ENCODE data around the gene TTLL10.

Gene TTLL10, protein sequence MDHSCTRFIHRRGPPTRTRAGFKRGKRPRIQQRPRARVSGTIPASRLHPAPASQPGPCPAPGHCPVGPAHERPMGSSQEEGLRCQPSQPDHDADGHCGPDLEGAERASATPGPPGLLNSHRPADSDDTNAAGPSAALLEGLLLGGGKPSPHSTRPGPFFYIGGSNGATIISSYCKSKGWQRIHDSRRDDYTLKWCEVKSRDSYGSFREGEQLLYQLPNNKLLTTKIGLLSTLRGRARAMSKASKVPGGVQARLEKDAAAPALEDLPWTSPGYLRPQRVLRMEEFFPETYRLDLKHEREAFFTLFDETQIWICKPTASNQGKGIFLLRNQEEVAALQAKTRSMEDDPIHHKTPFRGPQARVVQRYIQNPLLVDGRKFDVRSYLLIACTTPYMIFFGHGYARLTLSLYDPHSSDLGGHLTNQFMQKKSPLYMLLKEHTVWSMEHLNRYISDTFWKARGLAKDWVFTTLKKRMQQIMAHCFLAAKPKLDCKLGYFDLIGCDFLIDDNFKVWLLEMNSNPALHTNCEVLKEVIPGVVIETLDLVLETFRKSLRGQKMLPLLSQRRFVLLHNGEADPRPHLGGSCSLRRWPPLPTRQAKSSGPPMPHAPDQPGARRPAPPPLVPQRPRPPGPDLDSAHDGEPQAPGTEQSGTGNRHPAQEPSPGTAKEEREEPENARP

GRCh38 chr1:1173793-1174415, at the start of gene TTLL10:
TTLL10 (plus strand) TSS chr1:1173880; CDS start chr1:1179216, 5,336 bp downstream.
- no peaks in the 10 kb centered on the region for H3K9me2 ChIP-seq (replicated peaks; ENCODE audit: low read depth, low read length)
- no peak within 1 kb of the TSS for H3K9ac ChIP-seq (ENCODE audit: low read depth, low read length, poor library complexity, severe bottlenecking)
- no peak within 1 kb of the TSS for H3K4me2 ChIP-seq (ENCODE audit: low read depth, low read length, poor library complexity, severe bottlenecking)
- no peak for TF ChIP-seq CTCF (conservative IDR thresholded peaks at IDR 0.05; ENCODE audit: low read length)
- no peak for TF ChIP-seq EZH2phosphoT487 (IDR thresholded peaks at IDR 0.05; ENCODE audit: borderline replicate concordance)
- no peaks in the 10 kb centered on the region for H4K20me1 ChIP-seq (ENCODE audit: insufficient read depth, low read length, poor library complexity, severe bottlenecking)
- no peak within 1 kb of the TSS for H3K4me3 ChIP-seq (ENCODE audit: low read length, poor library complexity, severe bottlenecking)
- no peaks in the 10 kb centered on the region for H3K9me3 ChIP-seq (ENCODE audit: insufficient read depth, low read depth, low read length)
- no peaks in the 10 kb centered on the region for H3K4me1 ChIP-seq (ENCODE audit: insufficient read depth, low read length, poor library complexity, severe bottlenecking)
- H3F3A ChIP-seq (ENCODE audit: low read depth), result no peaks in the 10 kb centered on the region
- no peaks in the 10 kb centered on the region for H3K27me3 ChIP-seq (ENCODE audit: insufficient read depth, low read length, poor library complexity, severe bottlenecking)
- no peaks in the 10 kb centered on the region for H3K36me3 ChIP-seq (ENCODE audit: insufficient read depth, low read length)
- H2AFZ ChIP-seq (ENCODE audit: low read length), result no peak within 1 kb of the TSS
- no peaks in the 10 kb centered on the region for H3K79me2 ChIP-seq (ENCODE audit: insufficient read depth, low read length)

DNA sequence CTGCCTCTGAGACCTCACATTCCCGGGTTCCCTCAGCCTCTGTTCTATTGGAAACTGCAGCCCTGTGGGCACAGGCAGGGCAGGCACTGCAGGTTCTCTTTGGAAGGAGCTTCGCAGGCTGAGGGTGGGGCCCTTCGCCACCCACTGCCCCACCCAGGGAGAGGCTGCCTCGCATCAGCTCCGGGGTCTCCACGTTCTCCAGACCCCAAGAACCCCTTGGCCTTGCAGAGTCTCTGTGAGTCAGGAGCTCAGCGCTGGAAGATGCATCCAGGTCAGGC, 49.2 kb upstream of the TTLL10 start:
- H4K20me1 ChIP-seq (ENCODE audit: insufficient read depth, low read length, poor library complexity, severe bottlenecking), result no peaks in the 10 kb centered on the region
- no peaks in the 10 kb centered on the region; the same call in 1 of the 2 replicates for H3F3A ChIP-seq (ENCODE audit: low read depth)
- no peaks in the 10 kb centered on the region for H3K36me3 ChIP-seq (ENCODE audit: insufficient read depth, low read length)
- no peaks in the 10 kb centered on the region for H3K9me3 ChIP-seq (ENCODE audit: insufficient read depth, low read depth, low read length)
- H3K9ac ChIP-seq (ENCODE audit: low read depth, low read length, poor library complexity, severe bottlenecking), result no peak overlapping the region
- no peaks in the 10 kb centered on the region for H3K9me2 ChIP-seq (replicated peaks; ENCODE audit: low read depth, low read length)
- H3K4me1 ChIP-seq (ENCODE audit: insufficient read depth, low read length, poor library complexity, severe bottlenecking), result peaks cover 3% of the 10 kb centered on the region
- no peak overlapping the region for H3K4me2 ChIP-seq (ENCODE audit: low read depth, low read length, poor library complexity, severe bottlenecking)
- H2AFZ ChIP-seq (ENCODE audit: low read length), result no peak overlapping the region
- no peak overlapping the region for H3K4me3 ChIP-seq (ENCODE audit: low read length, poor library complexity, severe bottlenecking)
- no peaks in the 10 kb centered on the region for H3K79me2 ChIP-seq (ENCODE audit: insufficient read depth, low read length)
- TF ChIP-seq EZH2phosphoT487 (IDR thresholded peaks at IDR 0.05; ENCODE audit: borderline replicate concordance) (no peak), CTCF (conservative IDR thresholded peaks at IDR 0.05; ENCODE audit: low read length) (no peak)
- H3K27me3 ChIP-seq (ENCODE audit: insufficient read depth, low read length, poor library complexity, severe bottlenecking), result no peaks in the 10 kb centered on the region

- Histone ChIP-seq H3K36me3 (ENCODE audit: insufficient read depth, low read length) (no peaks in the 10 kb centered on the region), H2AFZ (ENCODE audit: low read length) (no peak overlapping the region), H3K4me3 (ENCODE audit: low read length, poor library complexity, severe bottlenecking) (no peak overlapping the region), H3K4me1 (ENCODE audit: insufficient read depth, low read length, poor library complexity, severe bottlenecking) (peaks cover 3% of the 10 kb centered on the region), H3K4me2 (ENCODE audit: low read depth, low read length, poor library complexity, severe bottlenecking) (no peak overlapping the region), H3K9me2 (replicated peaks; ENCODE audit: low read depth, low read length) (no peaks in the 10 kb centered on the region), H3K27me3 (ENCODE audit: insufficient read depth, low read length, poor library complexity, severe bottlenecking) (no peaks in the 10 kb centered on the region), H3K79me2 (ENCODE audit: insufficient read depth, low read length) (no peaks in the 10 kb centered on the region), H3F3A (ENCODE audit: low read depth) (no peaks in the 10 kb centered on the region; the same call in 1 of the 2 replicates), H4K20me1 (ENCODE audit: insufficient read depth, low read length, poor library complexity, severe bottlenecking) (no peaks in the 10 kb centered on the region), H3K9ac (ENCODE audit: low read depth, low read length, poor library complexity, severe bottlenecking) (no peak overlapping the region), H3K9me3 (ENCODE audit: insufficient read depth, low read depth, low read length) (no peaks in the 10 kb centered on the region)
- TF ChIP-seq CTCF (conservative IDR thresholded peaks at IDR 0.05; ENCODE audit: low read length), result no peak
- no peak for TF ChIP-seq EZH2phosphoT487 (IDR thresholded peaks at IDR 0.05; ENCODE audit: borderline replicate concordance)
Measured at GRCh38 chr1:1124786-1125642, 48.7 kb upstream of the TTLL10 start.

All from Loucy (cell line).